ENCODE measurements around the gene COL9A1. TPM values are rescaled to one million over a fixed set of nuclear protein-coding genes. Genes with fewer than 3 reads are reported as not detected.

Gene COL9A1
- total RNA-seq, 1 experiment from 2014 or later, result 7.8 TPM

DNA sequence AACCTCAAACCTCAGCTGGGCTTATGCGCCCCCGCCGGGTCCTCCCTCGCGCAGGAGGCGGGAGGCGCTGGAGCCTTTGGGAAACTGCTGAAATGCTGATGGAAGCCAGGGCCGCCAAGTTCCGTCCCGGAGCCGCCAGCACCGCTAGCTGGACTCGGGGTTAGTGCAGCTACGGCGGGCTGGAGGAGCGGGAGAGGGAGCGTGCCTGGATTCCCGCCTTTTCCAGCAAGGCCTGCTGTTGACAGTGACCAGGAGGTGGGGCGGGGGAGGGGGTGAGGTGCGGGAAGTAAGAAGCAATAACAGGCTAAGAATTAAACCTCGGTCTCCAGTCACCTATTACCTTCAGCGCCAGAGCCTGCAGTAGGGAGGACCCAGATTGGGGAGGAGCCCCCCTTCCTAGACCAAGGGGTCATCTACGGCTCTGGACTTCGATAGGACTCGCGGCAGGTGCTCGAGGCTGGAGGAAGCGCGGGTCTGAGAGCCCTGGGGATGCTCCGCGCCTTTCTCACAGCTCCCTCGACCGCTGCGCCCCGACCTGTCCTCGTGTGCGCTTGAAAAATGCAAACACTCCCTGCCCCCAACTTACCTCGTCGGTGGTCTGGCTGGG, 20.5 kb downstream of the COL9A1 start:
- Histone ChIP-seq H2BK15ac (ENCODE audit: low read depth, low read length) (no peak overlapping the region), H3K9ac (ENCODE audit: extremely low read depth, insufficient read length, low read length) (no peak overlapping the region), H3K9me3 (ENCODE audit: control insufficient read depth, low read depth, low read length) (no peaks in the 10 kb centered on the region), H3K27me3 (ENCODE audit: insufficient read depth, low read length) (peaks cover 10% of the 10 kb centered on the region; the same call in 1 of the 2 replicates), H3K79me1 (ENCODE audit: insufficient read depth, low read depth, low read length, poor library complexity, severe bottlenecking) (no peaks in the 10 kb centered on the region), H4K20me1 (ENCODE audit: control insufficient read depth, insufficient read depth, insufficient read length) (no peaks in the 10 kb centered on the region), H3K27ac (ENCODE audit: insufficient read length, low read depth, low read length) (no peak overlapping the region), H4K8ac (replicated peaks; ENCODE audit: insufficient read length, low read depth, low read length) (no peak overlapping the region), H2AK5ac (ENCODE audit: insufficient read length, low read length) (no peak overlapping the region), H3K4me2 (ENCODE audit: insufficient read depth, insufficient read length, low read length) (peak overlapping the region; percentile 63), H2BK12ac (ENCODE audit: insufficient read length, low read depth, low read length) (no peak overlapping the region), H3K14ac (ENCODE audit: insufficient read depth, low read length) (peak overlapping the region; percentile 66), H2BK5ac (ENCODE audit: insufficient read length, low read length) (no peak overlapping the region), H3T11ph (ENCODE audit: low read length) (no peak overlapping the region), H3K4ac (ENCODE audit: low read depth, low read length) (no peak overlapping the region), H2BK20ac (ENCODE audit: low read depth, low read length, poor library complexity, severe bottlenecking) (no peak overlapping the region), H2AFZ (ENCODE audit: low read length) (no peak overlapping the region), H4K91ac (ENCODE audit: insufficient read length, low read depth, low read length) (no peak overlapping the region), H2BK120ac (ENCODE audit: low read depth, low read length, poor library complexity, severe bottlenecking) (no peak overlapping the region), H4K5ac (ENCODE audit: insufficient read length, low read depth, low read length) (no peak overlapping the region), H3K23ac (ENCODE audit: insufficient read length, low read depth, low read length) (no peak overlapping the region), H3K79me2 (ENCODE audit: insufficient read depth, low read length) (no peaks in the 10 kb centered on the region), H3K4me1 (ENCODE audit: insufficient read depth, low read length) (no peaks in the 10 kb centered on the region; the same call in 1 of the 2 replicates), H3K23me2 (ENCODE audit: insufficient read length, low read depth, low read length, poor library complexity, severe bottlenecking) (peaks cover 9% of the 10 kb centered on the region), H3K56ac (ENCODE audit: insufficient read length, low read depth, low read length) (no peak overlapping the region), H3K18ac (ENCODE audit: insufficient read length, low read depth, low read length) (peak overlapping the region; percentile 77)
- H3K27ac Mint-ChIP-seq, result peak overlapping the region in 1 of 3 experiments; percentile 65; a peak in 1 of 7 replicates
- DNase-seq, result peak; percentile 76
- H3K27me3 Mint-ChIP-seq (ENCODE audit: low read depth), result peaks cover 60% of the 10 kb centered on the region
- peaks cover 11 to 18% of the 10 kb centered on the region in 2 experiments for H3K4me1 Mint-ChIP-seq
- WGBS (ENCODE audit: extremely low coverage, insufficient read length, low lambda C conversion rate), result no CpG with 5 or more reads among the region's 39 CpGs
- peaks cover 6 to 8% of the 10 kb centered on the region in 2 experiments; a peak in 4 of 5 replicates for H3K9me3 Mint-ChIP-seq
- peak overlapping the region; percentile 76 to 86 for H3K4me3 Mint-ChIP-seq
- H3K36me3 Mint-ChIP-seq (ENCODE audit: insufficient read depth in 1 of 3, low read depth in 3 of 3), result peaks cover 0 to 6% (median 6%) of the 10 kb centered on the region in 3 experiments; a peak in 4 of 7 replicates
- TF ChIP-seq, protein P1, sequence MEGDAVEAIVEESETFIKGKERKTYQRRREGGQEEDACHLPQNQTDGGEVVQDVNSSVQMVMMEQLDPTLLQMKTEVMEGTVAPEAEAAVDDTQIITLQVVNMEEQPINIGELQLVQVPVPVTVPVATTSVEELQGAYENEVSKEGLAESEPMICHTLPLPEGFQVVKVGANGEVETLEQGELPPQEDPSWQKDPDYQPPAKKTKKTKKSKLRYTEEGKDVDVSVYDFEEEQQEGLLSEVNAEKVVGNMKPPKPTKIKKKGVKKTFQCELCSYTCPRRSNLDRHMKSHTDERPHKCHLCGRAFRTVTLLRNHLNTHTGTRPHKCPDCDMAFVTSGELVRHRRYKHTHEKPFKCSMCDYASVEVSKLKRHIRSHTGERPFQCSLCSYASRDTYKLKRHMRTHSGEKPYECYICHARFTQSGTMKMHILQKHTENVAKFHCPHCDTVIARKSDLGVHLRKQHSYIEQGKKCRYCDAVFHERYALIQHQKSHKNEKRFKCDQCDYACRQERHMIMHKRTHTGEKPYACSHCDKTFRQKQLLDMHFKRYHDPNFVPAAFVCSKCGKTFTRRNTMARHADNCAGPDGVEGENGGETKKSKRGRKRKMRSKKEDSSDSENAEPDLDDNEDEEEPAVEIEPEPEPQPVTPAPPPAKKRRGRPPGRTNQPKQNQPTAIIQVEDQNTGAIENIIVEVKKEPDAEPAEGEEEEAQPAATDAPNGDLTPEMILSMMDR (conservative IDR thresholded peaks at IDR 0.05), result no peak

Measured in H9 (cell line).